HG03039 (cell line): ENCODE data around the gene PATJ.
"Not testable (repeated sequence)": the region's sequence is repeated elsewhere in the genome, so short reads cannot be mapped to it uniquely, and the experiment has no call there.

ENCODE experiments used
- ATAC-seq: cut with Tn5 transposase; IDR thresholded peaks from one replicate; pipeline ENCODE4 v1.9.1; 2021; ENCODE audit warnings: mild to moderate bottlenecking, moderate library complexity; ENCODE audit not compliant: unreplicated experiment

Gene PATJ

DNA sequence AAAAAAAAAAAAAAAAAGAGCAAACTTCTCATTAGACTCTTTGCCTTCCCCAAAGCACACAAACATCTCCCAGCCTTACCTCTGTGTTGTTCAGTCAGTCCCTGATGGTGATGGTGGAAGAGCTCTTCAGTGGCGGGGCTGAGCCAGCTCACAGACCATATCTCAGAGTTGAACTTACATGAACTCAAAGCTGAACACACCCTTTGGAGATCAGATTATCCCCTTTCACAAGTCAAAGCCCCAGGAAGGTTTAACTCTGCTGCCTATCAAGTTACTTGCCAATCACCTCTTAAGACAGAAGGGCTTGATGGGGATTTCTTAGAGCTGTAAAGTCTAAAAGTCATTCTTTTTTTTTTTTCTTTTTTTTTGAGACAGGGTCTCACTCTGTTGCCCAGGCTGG is 397.1 kb downstream of the PATJ start:
- no peak for ATAC-seq

- no peak for ATAC-seq
These were observed 398.4 kb downstream of the PATJ start for GRCh38 chr1:62140666-62141065.

DNA sequence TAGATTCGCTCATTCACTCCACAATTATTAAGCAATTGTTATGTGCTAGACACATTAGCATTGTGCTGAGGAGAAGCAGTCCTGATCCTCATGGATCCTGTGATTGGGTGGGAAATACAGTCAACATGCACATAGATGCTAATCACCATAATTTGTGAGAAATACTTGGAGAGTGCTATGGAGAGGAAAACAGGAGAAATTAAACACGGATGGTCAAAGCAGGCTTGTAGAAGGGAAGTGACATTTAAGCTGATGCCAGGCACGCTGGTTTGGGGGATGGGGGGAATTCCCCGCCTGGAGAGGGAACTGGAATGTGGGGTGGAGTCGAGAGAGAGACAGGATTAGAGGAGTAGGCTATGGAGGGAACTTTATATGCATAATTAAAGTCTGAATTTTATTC is 400.2 kb downstream of the PATJ start:
- ATAC-seq: no peak

GRCh38 chr1:62144238-62144831 is 402.1 kb downstream of the PATJ start:
- no peak for ATAC-seq

DNA sequence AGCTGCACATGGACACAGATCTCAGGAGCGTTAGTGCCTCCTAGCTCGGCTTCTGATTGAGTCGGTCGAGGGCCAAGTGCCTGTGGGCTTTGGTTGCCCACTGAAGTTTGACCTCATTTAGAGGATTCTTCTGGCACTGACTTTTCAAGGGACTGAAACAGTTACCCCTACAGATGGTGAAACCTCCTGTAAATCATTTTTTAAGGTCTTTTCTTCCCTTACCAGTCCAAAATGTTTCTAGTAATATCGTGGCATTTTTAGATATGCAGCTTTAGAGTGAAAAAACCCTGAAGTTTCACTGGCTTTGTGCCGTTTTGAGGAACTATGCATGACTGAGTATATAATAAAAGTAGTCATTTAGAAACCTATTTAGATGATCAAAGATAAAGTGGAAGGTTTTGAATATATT is 417.7 kb downstream of the PATJ start:
- ATAC-seq: no peak

DNA sequence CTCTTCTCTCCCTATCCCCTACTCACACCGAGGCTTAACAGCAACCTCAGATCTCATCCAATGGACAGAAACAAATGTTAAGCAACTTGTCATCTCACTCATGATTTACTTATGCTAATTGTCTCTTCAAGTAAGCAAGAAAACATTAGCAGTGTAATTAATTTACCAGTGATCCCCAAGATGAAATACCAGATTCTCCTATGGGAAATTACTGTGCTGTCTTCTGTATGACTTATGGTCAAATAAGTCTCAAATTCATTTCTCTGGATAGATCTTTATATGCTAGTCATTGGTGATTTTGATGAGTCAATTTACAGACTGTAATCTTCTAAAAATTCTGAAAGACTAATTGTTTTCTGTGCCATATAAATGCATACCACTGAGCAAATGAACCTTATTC is 419.4 kb downstream of the PATJ start:
- no peak for ATAC-seq

DNA sequence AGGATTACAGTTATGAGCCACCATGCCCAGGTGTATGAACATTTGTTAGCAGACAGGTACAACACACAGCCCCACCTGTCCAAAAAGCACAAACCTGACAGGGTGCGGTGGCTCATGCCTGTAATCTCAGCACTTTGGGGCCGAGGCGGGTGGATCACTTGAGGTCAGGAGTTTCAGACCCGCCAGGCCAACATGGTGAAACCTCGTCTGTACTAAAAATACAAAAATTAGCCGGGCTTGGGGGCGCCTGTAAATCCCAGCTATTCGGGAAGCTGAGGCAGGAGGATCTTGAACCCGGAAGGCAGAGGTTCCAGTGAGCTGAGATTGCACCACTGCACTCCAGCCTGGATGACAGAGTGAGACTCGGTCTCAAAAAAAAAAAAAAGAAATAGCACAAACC is 428.1 kb downstream of the PATJ start:
- ATAC-seq: not testable (repeated sequence)

GRCh38 chr1:62175568-62176179 is 433.4 kb downstream of the PATJ start:
- no peak for ATAC-seq

DNA sequence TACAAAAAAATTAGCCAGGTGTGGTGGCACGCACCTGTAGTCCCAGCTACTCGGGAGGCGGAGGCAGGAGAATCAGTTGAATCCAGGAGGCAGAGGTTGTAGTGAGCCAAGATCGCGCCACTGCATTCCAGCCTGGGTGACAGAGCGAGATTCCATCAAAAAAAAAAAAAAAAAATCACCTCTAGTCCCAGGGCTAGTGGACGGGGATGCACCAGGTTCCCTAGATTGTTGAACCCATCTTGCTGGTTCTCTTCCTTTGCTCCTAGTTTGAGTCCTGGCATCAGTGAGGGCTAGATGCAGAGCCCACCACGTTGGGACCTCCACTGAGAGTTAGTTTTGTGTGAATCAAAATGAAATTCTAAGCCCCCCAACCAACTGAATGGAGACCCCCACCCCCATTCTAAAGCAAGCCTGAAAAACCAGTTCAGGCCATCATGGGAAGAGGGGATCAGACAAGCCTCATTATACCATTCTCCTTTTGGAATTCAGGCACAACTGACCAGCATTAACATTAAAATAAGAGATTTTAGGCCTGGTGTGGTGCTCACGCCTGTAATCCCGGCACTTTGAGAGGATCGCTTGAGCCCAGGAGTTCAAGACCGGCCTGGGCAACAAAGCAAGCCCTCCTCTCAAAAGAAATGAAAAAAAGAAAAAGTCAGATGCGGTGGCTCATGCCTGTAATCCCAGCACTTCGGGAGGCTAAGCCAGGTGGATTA is 434.5 kb downstream of the PATJ start:
- no peak for ATAC-seq

GRCh38 chr1:62177621-62178020 is 435.3 kb downstream of the PATJ start:
- ATAC-seq: no peak

DNA sequence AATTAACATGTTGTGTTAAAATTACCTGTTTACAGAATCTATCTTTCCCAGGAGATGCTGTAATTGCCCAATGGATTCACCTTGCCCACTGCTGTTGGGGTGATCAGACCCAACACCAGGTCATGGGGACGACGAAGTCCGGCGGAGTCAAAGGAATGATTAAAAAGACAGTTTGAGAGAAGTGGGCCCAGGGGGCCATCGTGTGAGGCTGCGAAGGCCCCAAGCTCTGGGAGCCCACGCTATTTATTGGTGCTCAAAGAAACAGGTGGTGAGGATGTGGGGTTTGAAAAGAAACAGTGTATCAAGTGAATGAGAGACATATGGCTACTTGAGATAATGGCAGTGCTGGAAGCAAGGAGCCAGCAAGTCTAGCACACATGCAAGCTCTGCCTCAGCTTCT is 436.1 kb downstream of the PATJ start:
- ATAC-seq: no peak

- not testable (repeated sequence) for ATAC-seq
These were observed 437.8 kb downstream of the PATJ start for GRCh38 chr1:62180054-62180453.

DNA sequence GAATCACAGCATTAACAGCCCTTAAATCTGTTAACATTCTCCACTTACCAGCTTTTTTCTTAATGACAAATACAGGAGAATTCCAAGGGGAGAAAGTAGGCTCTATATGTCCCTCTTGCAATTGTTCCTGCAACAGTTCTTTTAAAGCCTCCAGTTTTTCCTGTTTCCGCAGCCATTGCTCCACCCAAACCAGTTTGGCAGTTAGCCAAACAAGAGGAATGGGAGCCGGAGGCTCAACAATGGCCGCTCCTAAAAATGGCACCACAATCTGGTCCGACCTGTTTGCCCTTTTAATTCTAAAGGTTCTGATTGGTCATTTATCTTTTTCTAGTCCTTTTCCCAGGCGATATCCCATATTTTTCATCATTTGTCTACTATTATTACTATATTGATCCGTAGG is 438.4 kb downstream of the PATJ start:
- ATAC-seq: no peak

GRCh38 chr1:62181532-62181931 is 439.3 kb downstream of the PATJ start:
- no peak for ATAC-seq

DNA sequence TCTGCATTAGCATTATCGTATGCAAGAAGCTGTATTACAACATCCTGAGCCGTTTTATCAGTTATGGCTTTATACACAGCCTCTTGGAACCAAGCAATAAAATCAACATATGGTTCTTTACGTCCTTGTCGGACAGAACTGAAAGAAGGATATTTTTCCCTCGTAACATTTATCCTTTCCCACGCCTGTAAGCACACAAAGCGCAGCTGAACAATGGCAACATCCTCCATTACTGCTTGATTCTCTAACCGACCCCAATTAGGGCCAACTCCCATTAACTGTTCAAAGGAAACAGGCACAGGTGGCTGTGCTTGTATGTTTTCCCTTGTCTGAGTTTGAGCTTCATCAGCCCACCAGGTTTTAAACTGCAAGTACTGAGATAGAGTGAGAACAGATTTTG is 439.9 kb downstream of the PATJ start:
- not testable (repeated sequence) for ATAC-seq

GRCh38 chr1:62183164-62184020 is 441.1 kb downstream of the PATJ start:
- ATAC-seq: not testable (repeated sequence)

DNA sequence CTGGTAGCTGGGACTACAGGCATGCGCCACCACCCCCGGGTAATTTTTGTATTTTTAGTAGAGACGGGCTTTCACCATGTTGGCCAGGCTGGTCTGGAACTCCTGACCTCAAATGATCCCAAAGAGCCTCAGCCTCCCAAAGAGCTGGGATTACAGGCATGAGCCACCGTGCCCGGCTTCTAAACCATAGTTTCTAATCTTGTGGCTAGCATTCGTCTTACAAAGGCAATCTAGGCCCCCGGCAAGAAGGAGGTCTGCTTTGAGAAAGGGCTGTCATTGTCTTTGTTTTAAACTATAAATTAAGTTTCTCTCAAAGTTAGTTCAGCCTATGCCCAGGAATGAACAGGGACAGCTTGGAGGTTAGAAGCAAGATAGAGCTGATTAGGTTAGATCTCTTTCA is 442.1 kb downstream of the PATJ start:
- ATAC-seq: no peak

GRCh38 chr1:62185233-62185632 is 443.0 kb downstream of the PATJ start:
- not testable (repeated sequence) for ATAC-seq

DNA sequence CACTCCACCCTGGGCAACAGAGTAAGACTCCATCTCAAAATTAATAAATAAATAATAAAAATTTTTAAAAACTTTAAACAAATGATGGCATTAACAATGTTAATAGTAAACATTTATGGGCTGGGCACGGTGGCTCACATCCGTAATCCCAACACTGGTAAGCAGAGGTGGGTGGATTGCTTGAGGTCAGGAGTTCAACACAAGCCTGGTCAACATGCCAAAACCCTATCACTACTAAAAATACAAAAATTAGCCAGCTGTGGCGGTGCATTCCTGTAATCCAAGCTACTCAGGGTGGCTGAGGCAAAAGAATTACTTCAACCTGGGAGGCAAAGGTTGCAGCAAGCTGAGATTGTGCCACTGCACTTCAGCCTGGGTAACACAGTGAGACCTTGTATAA is 443.4 kb downstream of the PATJ start:
- ATAC-seq: no peak

GRCh38 chr1:62187548-62187947 is 445.3 kb downstream of the PATJ start:
- ATAC-seq: no peak

DNA sequence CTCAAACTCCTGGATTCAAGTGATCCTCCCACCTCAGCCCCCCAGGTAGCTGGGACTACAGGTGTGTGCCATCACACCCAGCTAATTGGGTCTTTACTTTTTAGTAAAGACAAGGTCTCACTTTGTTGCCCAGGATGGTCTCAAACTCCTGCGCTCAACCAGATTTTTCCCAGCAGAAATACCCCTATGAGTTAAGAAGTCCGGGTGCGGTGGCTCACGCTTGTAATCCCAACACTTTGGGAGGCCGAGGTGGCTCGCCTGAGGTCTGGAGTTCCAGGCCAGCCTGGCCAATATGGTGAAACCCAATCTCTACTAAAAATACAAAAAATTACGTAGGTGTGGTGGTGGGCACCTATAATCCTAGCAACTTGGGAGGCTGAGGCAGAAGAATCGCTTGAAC is 445.8 kb downstream of the PATJ start:
- ATAC-seq: no peak
